ENCODE measurements around the gene ROCK2.

ROCK2 gene

DNA sequence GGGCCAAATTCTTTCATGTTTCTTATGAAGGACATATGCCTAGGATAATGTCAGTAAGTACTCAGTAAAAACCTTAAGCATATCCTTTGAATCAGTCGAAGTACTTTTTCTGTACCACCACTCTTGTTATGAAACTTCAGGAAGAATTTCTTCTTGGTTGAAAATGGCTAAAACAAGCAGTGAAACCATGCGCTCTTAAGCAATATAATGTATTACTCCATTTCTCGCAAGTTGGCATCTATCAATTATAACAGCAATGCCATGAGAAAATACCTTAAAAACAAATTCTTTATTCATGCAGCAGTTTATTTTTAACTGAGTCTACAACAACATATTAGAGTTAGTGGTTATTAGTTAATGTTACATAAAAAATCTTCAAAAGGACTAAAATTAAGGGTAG is 148.2 kb downstream of the ROCK2 start:
- Histone ChIP-seq H3K27me3 (ENCODE audit: low read depth, low read length) (no peaks in the 10 kb centered on the region), H3K9me3 (ENCODE audit: control insufficient read depth in 1 of 2, low read length in 2 of 2) (no peaks in the 10 kb centered on the region), H3K4me3 (ENCODE audit: low read depth in 1 of 2, low read length in 2 of 2) (no peak overlapping the region), H3K36me3 (ENCODE audit: control insufficient read depth in 1 of 2, insufficient read depth in 2 of 2, low read length in 2 of 2) (peaks cover 54 to 63% of the 10 kb centered on the region in 2 donors), H3K27ac (ENCODE audit: low read length) (no peak overlapping the region), H3K4me1 (ENCODE audit: control insufficient read depth in 1 of 2, insufficient read depth in 2 of 2, low read length in 2 of 2) (no peaks in the 10 kb centered on the region)

- no peaks in the 10 kb centered on the region for H3K4me1 ChIP-seq (ENCODE audit: control insufficient read depth in 1 of 2, insufficient read depth in 2 of 2, low read length in 2 of 2)
- peaks cover 31 to 37% of the 10 kb centered on the region in 2 donors for H3K36me3 ChIP-seq (ENCODE audit: control insufficient read depth in 1 of 2, insufficient read depth in 2 of 2, low read length in 2 of 2)
These were observed 156.7 kb downstream of the ROCK2 start for GRCh38 chr2:11187731-11188130.

GRCh38 chr2:11187083-11187619 is 157.3 kb downstream of the ROCK2 start:
- Histone ChIP-seq H3K9me3 (ENCODE audit: control insufficient read depth in 1 of 2, low read length in 2 of 2) (no peaks in the 10 kb centered on the region), H3K27ac (ENCODE audit: low read length) (no peak overlapping the region), H3K36me3 (ENCODE audit: control insufficient read depth in 1 of 2, insufficient read depth in 2 of 2, low read length in 2 of 2) (peaks cover 30 to 32% of the 10 kb centered on the region in 2 donors), H3K4me1 (ENCODE audit: control insufficient read depth in 1 of 2, insufficient read depth in 2 of 2, low read length in 2 of 2) (no peaks in the 10 kb centered on the region), H3K27me3 (ENCODE audit: low read depth, low read length) (no peaks in the 10 kb centered on the region), H3K4me3 (ENCODE audit: low read depth in 1 of 2, low read length in 2 of 2) (no peak overlapping the region)

More at GRCh38 chr2:11187731-11188130, 156.7 kb downstream of the ROCK2 start:
- Histone ChIP-seq H3K4me3 (ENCODE audit: low read depth in 1 of 2, low read length in 2 of 2) (no peak overlapping the region), H3K9me3 (ENCODE audit: control insufficient read depth in 1 of 2, low read length in 2 of 2) (no peaks in the 10 kb centered on the region), H3K27ac (ENCODE audit: low read length) (no peak overlapping the region), H3K27me3 (ENCODE audit: low read depth, low read length) (no peaks in the 10 kb centered on the region)

DNA sequence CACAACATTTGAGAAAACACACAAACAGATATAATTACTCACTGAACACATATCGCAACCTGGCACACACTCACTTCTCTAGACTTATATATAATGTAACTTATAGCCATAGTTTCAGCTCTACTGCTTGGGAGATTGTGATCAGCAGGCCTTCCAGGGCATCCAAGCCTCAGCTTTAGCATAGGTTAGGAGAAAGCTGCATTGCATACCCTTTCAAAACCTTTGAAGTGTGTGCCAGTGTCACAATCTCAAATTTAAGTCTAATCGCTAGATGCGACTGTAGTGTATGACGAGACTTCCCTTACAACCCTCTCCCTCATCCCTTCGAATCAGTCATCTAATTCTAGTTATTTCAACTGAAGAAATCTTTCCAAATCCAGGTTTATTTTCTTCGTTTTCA is 158.3 kb downstream of the ROCK2 start:
- Histone ChIP-seq H3K9me3 (ENCODE audit: control insufficient read depth in 1 of 2, low read length in 2 of 2) (no peaks in the 10 kb centered on the region), H3K4me1 (ENCODE audit: control insufficient read depth in 1 of 2, insufficient read depth in 2 of 2, low read length in 2 of 2) (no peaks in the 10 kb centered on the region), H3K4me3 (ENCODE audit: low read depth in 1 of 2, low read length in 2 of 2) (no peak overlapping the region), H3K36me3 (ENCODE audit: control insufficient read depth in 1 of 2, insufficient read depth in 2 of 2, low read length in 2 of 2) (peaks cover 24 to 32% of the 10 kb centered on the region in 2 donors), H3K27me3 (ENCODE audit: low read depth, low read length) (no peaks in the 10 kb centered on the region), H3K27ac (ENCODE audit: low read length) (no peak overlapping the region)

DNA sequence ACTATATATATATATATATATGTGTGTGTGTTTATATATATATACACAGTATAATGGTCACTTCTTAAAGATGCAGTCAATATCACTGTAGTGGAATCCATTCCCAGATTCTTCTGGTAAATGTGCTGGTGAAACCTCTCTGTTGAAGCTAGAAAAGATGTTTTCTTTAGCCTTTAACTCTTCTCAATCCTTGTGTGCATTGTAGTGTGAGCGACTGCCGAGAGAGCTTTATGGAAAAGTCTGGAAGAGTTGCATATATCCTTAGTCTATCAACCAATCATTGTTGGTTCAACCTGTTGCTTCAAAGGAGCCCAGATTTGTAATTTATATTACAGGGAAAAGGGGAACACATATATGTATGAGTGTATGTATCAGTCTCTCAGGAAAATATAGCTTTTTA is 161.5 kb downstream of the ROCK2 start:
- H3K9me3 ChIP-seq (ENCODE audit: control insufficient read depth in 1 of 2, low read length in 2 of 2), result no peaks in the 10 kb centered on the region
- H3K36me3 ChIP-seq (ENCODE audit: control insufficient read depth in 1 of 2, insufficient read depth in 2 of 2, low read length in 2 of 2), result peaks cover 14 to 17% of the 10 kb centered on the region in 2 donors

GRCh38 chr2:11180653-11181052 is 163.8 kb downstream of the ROCK2 start:
- Histone ChIP-seq H3K36me3 (ENCODE audit: control insufficient read depth in 1 of 2, insufficient read depth in 2 of 2, low read length in 2 of 2) (peaks cover 14 to 17% of the 10 kb centered on the region in 2 donors), H3K27me3 (ENCODE audit: low read depth, low read length) (no peaks in the 10 kb centered on the region), H3K4me3 (ENCODE audit: low read depth in 1 of 2, low read length in 2 of 2) (no peak overlapping the region), H3K27ac (ENCODE audit: low read length) (no peak overlapping the region), H3K4me1 (ENCODE audit: control insufficient read depth in 1 of 2, insufficient read depth in 2 of 2, low read length in 2 of 2) (no peaks in the 10 kb centered on the region), H3K9me3 (ENCODE audit: control insufficient read depth in 1 of 2, low read length in 2 of 2) (no peaks in the 10 kb centered on the region)

More for the DNA sequence above, 161.5 kb downstream of the ROCK2 start:
- no peak overlapping the region for H3K4me3 ChIP-seq (ENCODE audit: low read depth in 1 of 2, low read length in 2 of 2)
- no peak overlapping the region for H3K27ac ChIP-seq (ENCODE audit: low read length)
- no peaks in the 10 kb centered on the region for H3K4me1 ChIP-seq (ENCODE audit: control insufficient read depth in 1 of 2, insufficient read depth in 2 of 2, low read length in 2 of 2)
- no peaks in the 10 kb centered on the region for H3K27me3 ChIP-seq (ENCODE audit: low read depth, low read length)

DNA sequence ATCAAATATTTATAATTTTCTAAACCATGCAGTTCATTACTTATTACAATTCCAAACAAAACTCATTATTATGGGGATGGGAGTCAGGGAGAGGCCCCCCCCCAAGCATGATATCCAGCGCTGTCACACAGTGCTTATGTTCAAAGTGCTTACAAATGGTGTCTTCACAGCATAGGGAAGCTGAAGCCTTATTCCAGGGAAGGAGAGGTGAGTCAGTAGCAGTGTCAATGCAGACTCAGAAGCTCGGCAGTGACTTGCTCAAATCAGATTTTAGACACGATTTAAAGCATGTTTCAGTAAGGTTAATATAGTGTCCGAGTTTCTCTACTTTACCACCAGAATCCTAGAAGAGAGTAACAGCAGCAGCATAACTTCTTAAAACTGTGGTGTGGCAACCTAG is 164.5 kb downstream of the ROCK2 start:
- peaks cover 11 to 13% of the 10 kb centered on the region in 2 donors for H3K36me3 ChIP-seq (ENCODE audit: control insufficient read depth in 1 of 2, insufficient read depth in 2 of 2, low read length in 2 of 2)
- H3K9me3 ChIP-seq (ENCODE audit: control insufficient read depth in 1 of 2, low read length in 2 of 2), result no peaks in the 10 kb centered on the region
- H3K4me1 ChIP-seq (ENCODE audit: control insufficient read depth in 1 of 2, insufficient read depth in 2 of 2, low read length in 2 of 2), result no peaks in the 10 kb centered on the region
- no peak overlapping the region for H3K27ac ChIP-seq (ENCODE audit: low read length)
- no peaks in the 10 kb centered on the region for H3K27me3 ChIP-seq (ENCODE audit: low read depth, low read length)
- no peak overlapping the region for H3K4me3 ChIP-seq (ENCODE audit: low read depth in 1 of 2, low read length in 2 of 2)

DNA sequence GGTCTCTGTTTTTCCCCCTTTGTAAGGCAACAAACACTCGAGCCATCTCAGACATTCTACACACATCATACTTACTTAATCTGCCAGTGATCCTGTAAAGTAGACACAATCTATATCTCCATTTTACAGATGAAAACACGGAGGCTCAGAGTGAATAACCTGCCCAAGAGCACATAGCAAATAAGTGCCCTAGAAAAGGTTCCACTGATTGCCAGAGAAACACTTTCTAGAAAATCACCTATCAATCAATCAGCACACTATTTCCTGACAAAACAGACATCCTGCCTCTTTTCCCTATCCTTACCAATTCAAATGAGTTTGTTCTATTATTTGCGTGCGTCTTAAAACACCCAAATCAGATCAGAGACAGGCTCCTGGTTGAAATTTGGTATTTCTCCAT is 165.2 kb downstream of the ROCK2 start:
- H3K36me3 ChIP-seq (ENCODE audit: control insufficient read depth in 1 of 2, insufficient read depth in 2 of 2, low read length in 2 of 2), result peaks cover 10 to 13% of the 10 kb centered on the region in 2 donors
- no peaks in the 10 kb centered on the region for H3K4me1 ChIP-seq (ENCODE audit: control insufficient read depth in 1 of 2, insufficient read depth in 2 of 2, low read length in 2 of 2)
- H3K27me3 ChIP-seq (ENCODE audit: low read depth, low read length), result no peaks in the 10 kb centered on the region
- no peak overlapping the region for H3K27ac ChIP-seq (ENCODE audit: low read length)
- H3K9me3 ChIP-seq (ENCODE audit: control insufficient read depth in 1 of 2, low read length in 2 of 2), result no peaks in the 10 kb centered on the region
- no peak overlapping the region for H3K4me3 ChIP-seq (ENCODE audit: low read depth in 1 of 2, low read length in 2 of 2)

GRCh38 chr2:11177871-11178690 is 166.4 kb downstream of the ROCK2 start:
- H3K36me3 ChIP-seq (ENCODE audit: control insufficient read depth in 1 of 2, insufficient read depth in 2 of 2, low read length in 2 of 2), result peaks cover 9 to 12% of the 10 kb centered on the region in 2 donors
- H3K9me3 ChIP-seq (ENCODE audit: control insufficient read depth in 1 of 2, low read length in 2 of 2), result no peaks in the 10 kb centered on the region
- no peaks in the 10 kb centered on the region for H3K27me3 ChIP-seq (ENCODE audit: low read depth, low read length)
- no peak overlapping the region for H3K27ac ChIP-seq (ENCODE audit: low read length)
- H3K4me1 ChIP-seq (ENCODE audit: control insufficient read depth in 1 of 2, insufficient read depth in 2 of 2, low read length in 2 of 2), result no peaks in the 10 kb centered on the region
- no peak overlapping the region for H3K4me3 ChIP-seq (ENCODE audit: low read depth in 1 of 2, low read length in 2 of 2)

- Histone ChIP-seq H3K4me1 (ENCODE audit: control insufficient read depth in 1 of 2, insufficient read depth in 2 of 2, low read length in 2 of 2) (no peaks in the 10 kb centered on the region), H3K27ac (ENCODE audit: low read length) (no peak overlapping the region), H3K4me3 (ENCODE audit: low read depth in 1 of 2, low read length in 2 of 2) (no peak overlapping the region)
These were observed 169.1 kb downstream of the ROCK2 start for GRCh38 chr2:11175293-11175795.

DNA sequence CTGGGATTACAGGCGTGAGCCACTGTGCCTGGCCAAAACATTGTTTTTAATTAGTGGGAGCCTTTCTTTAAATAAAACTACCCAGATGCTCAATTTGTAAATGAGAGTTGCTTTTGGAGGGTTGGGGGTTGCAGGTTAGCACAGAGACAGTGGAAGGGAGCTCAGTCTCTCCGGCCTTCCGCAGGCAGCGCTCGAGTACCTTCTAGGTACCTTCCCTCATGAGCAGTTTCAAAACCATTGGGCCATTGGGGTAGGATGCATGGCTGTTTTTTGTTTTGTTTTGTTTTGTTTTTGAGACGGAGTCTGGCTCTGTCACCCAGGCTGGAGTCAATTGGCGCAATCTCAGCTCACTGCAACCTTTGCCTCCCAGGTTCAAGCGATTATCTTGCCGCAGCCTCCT is 170.2 kb downstream of the ROCK2 start:
- no peaks in the 10 kb centered on the region for H3K4me1 ChIP-seq (ENCODE audit: control insufficient read depth in 1 of 2, insufficient read depth in 2 of 2, low read length in 2 of 2)
- no peaks in the 10 kb centered on the region for H3K9me3 ChIP-seq (ENCODE audit: control insufficient read depth in 1 of 2, low read length in 2 of 2)
- H3K4me3 ChIP-seq (ENCODE audit: low read depth in 1 of 2, low read length in 2 of 2), result no peak overlapping the region
- H3K36me3 ChIP-seq (ENCODE audit: control insufficient read depth in 1 of 2, insufficient read depth in 2 of 2, low read length in 2 of 2), result no peaks in the 10 kb centered on the region
- H3K27me3 ChIP-seq (ENCODE audit: low read depth, low read length), result no peaks in the 10 kb centered on the region
- H3K27ac ChIP-seq (ENCODE audit: low read length), result no peak overlapping the region

More at GRCh38 chr2:11175293-11175795, 169.1 kb downstream of the ROCK2 start:
- Histone ChIP-seq H3K9me3 (ENCODE audit: control insufficient read depth in 1 of 2, low read length in 2 of 2) (no peaks in the 10 kb centered on the region), H3K36me3 (ENCODE audit: control insufficient read depth in 1 of 2, insufficient read depth in 2 of 2, low read length in 2 of 2) (no peaks in the 10 kb centered on the region), H3K27me3 (ENCODE audit: low read depth, low read length) (no peaks in the 10 kb centered on the region)
